G401.6 (cell line): ENCODE results near the gene CDH18.
"Not testable (repeated sequence)": the region's sequence is repeated elsewhere in the genome, so short reads cannot be mapped to it uniquely, and the experiment has no call there.

ENCODE experiments used
- FAIRE-seq: peaks from 2 replicates; lab custom pipeline; 2012; peaks lifted over from hg19 to GRCh38; lab: Jason Lieb, UNC

CDH18 gene

DNA sequence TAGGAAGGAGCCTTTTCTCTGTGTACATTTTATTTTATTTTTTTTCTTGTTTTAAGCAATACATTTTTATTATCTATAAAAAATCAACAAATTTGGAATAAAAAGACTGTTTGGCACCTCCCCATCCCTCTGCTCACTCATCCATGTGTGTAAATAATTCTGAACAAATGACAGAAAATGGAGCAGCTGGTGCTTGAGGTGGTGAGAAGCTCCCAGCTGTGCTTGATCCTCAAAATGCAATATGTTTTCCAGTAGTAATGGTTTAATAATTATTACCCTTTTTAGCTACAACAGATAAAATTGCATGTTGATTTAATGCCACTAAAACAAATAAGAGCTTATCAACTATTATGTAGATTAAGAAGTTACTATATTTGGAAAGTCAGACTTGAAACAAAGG is 132.5 kb downstream of the CDH18 start:
- no peak for FAIRE-seq

DNA sequence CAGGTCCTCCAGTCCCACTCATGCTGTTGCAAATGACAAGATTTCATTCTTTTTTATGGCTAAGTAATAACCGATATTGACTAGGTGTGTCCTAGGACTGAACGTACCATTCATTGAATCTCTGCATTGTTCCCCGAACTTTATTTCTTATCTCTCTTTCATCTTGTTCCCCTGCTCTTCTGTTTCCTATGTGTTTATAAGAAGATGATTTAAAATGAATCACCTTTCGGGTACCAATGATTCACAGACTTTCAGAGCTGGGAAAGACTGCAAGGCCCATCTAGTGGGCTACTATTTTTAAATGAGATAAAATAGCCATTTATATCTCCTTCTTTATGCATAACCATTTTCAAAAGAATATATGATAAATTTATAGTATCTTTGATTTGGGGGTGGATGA is 133.0 kb downstream of the CDH18 start:
- FAIRE-seq, result no peak

DNA sequence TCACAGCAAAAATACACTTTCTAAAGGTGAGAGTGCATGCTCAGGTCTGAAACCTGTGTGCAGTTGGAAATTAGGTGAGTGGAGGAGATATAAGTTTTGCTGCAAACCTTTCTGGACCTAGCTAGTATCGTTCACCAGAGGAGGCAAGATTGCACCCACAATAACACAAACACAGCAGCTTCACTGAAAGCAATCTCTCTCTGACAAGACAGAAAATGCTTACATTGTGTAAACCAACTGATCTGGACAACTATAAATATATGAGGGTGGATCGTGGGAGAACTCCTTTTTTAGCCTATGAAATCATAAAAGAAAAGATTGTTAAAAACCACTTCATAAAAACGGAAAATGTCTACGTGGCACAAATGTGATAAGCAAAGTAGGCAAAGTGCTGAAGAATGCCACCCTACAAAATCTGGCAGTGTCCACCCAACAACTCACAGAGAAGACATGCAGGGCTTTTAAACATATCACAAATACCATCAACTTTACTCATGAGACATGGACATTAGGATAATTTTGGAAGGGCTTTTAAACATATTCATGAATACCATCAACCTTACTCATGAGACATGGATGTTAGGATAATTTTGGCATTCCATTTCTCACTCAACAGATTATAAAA is 134.3 kb downstream of the CDH18 start:
- no peak for FAIRE-seq

DNA sequence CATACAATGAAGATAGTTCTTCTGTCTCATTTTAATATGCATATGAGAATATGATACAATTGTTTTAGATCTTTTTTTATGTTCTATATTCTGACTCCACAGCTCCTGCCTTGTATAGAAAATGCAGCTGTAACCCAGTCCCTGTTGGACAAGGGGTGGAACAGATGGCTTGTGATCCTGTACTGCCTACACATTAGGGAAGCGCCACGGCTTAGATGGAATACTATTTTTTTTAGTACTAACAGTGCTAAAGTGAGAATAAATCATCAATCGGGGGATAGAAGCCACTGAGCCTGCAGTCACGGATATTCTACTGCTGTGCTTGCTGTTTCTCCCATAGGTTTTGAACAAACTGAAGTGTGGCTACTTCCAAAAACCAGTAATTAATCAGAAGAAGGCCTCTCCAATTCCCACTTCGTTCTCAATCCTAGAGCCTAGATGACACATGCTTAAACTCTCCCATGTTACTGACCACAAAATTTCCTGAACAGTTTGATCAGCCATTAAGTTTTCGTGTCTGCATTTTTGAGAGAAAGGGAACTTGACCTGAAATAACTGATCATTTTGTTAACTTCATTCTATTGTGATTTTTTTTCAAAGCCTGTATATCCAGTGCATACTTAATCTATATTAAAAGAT is 150.3 kb downstream of the CDH18 start:
- FAIRE-seq, result no peak

DNA sequence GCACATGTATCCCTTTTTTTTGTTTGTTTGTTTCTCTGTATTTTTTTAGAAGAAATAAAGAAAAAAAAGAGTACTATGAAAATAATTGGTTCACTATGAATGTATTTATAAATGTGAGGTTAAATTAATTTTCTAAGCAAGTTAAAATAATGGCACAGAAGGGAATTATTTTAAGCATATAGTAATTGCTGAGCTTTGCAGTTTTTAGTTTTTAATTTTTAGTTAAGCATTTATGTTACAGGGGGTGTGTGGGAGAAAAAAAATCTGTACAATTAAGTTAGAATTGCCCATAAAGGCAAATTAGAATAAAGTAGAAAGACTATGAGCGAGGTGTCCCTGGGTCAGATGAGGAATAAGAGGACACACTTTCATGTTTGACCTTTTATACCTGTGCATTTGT is 152.6 kb downstream of the CDH18 start:
- no peak for FAIRE-seq

DNA sequence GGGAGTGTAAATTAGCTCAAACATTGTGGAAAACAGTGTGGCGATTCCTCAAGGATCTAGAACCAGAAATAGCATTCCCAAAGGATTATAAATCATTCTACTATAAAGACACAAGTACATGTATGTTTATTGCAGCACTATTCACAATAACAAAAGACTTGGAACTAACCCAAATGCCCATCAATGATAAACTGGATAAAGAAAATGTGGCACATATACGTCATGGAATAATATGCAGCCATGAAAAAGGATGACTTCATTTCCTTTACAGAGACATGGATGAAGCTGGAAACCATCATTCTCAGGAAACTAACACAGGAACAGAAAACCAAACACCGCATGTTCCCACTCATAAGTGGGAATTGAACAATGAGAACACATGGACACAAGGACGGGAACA is 175.3 kb downstream of the CDH18 start:
- FAIRE-seq, result not testable (repeated sequence)

DNA sequence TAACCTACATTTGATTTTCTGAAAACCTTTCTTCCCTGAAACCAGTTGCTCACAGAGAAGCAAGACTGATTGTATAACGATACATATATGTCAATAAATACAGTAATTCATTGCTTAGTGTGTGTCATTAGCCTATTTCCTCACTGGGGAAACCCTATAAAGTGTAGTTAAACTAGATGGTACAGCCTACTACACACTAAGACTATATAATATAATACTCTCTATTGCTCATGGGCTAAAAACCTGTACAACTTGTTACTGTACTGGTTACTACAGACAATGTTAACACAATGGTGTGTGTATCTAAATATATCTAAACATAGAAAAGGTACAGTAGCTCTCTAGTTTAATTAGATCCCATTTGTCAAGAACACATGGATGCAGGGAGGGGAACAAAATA is 181.2 kb downstream of the CDH18 start:
- FAIRE-seq, result no peak

DNA sequence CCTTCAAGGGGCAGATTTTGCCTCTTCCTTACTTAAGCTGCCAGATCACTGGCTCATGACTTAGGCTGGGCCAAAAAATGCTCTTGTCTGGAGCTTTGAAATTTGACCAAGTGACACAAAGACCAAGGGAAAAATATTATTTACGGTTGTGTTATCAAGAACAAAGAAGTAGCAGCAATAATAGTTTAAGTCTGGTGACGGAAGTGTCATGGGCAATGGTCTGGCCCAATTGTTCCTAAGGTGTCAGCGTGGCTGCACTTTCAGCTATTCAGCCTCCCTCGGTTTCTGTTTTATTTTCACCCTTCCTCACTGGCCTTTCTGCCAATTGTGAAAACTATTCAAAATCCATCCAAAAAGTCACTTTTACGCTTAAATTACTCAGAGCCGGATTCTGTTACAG is 185.3 kb downstream of the CDH18 start:
- no peak for FAIRE-seq

DNA sequence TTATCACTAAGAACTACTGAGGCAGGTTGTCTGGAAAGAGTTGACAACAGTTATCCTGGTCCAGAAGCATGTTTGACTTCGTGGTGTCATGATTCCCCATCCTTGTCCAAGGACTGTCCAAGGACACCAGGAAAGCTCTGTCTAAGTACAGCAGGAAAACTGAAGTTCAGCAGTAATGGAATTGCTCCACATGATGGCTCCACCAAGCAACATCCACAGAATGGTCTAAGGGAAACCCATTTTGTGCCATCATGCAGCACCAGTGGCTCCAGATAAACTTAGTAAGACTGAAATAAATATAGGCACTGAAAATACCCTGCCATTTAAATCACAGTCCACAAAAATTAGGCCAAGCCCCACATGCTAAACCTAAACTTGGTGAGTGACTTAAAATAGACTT is 192.8 kb downstream of the CDH18 start:
- FAIRE-seq, result no peak

DNA sequence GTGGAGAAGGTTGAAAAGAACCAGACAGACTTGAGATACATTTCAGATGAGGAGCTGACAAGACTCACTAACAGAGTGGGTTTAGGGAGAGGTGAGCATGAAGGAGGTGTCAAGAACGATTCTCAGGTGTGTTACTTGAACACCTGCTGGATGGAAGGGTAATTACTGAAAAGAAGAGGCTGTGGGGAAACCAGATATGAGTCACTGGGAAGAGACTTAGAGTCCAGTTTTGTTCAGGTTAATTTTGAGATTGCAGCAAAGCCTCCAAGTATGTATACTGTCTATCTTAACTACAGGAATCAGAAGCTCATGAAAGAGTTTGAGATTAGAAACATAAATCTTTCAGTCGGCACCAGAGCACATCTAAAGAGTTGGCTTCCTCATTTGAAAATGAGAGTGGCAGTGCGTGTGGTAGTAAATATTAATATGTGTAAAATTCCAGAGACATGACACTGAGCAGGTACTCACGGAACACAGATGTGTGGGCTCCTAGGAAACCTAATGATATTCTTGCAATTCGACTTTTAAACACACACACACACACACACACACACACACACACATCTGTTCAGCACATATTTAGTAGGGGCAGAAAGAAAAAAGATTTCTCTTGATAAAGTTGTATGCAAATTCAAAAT is 197.1 kb downstream of the CDH18 start:
- no peak for FAIRE-seq

DNA sequence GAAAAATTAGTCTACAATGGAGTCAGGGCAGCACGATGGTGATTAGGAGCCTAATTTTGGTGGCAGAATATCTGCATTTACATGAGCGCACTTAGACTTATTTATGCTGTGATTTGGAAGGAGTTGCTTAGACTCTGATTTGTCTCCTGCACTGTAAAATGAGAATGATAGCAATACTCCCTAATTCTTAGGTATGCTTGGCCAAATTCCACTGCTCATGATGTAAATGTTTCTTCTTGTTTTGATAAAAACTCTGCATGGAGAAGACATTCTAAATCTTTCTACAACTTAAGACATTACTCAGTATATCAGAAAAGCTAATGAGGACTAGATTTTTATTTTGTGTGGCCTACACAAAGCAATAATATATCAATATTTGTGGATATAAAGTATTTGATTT is 205.4 kb downstream of the CDH18 start:
- no peak for FAIRE-seq

DNA sequence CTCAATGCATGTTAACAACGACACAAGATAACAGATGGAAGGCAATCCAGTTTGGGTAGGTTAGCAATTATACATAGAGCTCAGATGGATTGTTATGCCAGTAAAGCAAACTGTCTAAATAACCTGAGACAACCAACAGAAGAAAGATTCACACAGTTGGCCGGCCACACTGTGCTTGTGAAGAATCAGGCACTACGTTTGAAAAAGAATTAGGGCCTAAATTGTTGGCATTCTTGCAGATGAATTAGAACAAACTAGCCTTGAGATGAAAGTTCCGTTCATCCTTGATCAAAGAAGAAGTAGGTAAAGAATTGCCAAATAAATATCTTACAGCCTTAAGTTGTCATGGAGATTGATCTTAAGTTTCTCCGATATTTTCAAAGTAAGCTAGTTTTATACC is 210.6 kb downstream of the CDH18 start:
- FAIRE-seq, result no peak

DNA sequence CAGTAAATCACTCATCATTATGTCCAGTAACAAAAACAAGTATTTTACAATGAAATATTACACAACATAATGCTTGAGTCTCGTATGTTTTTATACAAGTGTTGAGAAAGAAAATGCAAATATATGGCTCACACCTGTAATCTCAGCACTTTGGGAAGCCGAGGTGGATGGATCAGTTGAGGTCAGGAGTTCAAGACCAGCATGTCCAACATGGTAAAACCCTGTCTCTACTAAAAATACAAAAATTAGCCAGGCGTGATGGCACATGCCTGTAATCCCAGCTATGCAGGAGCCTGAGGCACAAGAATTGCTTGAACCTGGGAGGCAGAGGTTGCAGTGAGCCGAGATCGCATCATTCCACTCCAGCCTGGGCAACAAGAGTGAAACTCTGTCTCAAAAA is 211.1 kb downstream of the CDH18 start:
- not testable (repeated sequence) for FAIRE-seq

DNA sequence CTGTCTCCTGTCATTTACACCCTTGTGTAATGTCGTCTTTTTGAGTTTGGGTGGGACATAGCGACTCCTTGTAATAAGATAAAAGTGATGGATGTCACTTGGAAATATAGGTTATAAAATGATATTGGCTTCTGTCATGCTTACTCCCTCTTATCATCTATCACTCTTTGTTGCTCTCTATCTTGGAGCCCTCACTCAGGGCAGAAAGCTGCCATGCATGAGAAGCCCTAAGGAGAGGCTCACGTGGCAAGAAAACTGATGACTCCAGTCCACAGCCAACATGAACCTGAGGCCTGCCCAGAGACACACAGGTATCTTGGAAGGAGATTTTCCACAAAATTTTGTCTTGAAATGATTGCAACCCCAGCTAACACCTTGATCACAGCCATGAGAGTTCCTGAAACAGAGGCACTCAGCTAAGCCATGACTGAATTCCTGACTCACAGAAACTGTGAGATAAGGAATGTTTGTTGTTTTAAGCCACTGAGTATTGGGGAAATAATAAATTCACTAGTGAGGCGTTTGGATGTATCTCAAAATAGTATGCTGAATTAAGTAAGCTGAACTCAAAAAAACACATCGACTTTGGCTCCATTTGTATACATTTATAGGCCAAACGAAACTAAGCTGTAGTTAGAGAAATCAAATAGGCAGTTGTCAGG is 216.7 kb downstream of the CDH18 start:
- no peak for FAIRE-seq

DNA sequence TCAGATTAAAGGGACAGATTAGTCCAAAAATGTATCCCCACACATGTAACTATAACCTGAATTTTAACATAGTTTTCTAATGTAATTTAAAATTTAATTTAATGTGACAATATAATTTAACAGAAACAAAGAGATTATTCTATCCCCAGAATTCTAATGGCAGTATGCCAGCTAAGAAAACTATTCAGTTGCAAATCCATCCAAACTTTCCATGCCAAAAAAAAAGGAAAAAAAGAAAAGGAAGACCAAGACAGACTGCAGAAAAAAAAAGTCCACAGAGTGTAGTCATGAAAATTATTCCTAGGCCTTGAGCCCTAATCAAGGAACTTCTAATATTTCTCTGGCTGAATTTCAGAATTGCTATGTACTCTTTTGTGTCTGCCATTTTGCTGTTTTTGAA is 217.6 kb downstream of the CDH18 start:
- FAIRE-seq, result no peak

DNA sequence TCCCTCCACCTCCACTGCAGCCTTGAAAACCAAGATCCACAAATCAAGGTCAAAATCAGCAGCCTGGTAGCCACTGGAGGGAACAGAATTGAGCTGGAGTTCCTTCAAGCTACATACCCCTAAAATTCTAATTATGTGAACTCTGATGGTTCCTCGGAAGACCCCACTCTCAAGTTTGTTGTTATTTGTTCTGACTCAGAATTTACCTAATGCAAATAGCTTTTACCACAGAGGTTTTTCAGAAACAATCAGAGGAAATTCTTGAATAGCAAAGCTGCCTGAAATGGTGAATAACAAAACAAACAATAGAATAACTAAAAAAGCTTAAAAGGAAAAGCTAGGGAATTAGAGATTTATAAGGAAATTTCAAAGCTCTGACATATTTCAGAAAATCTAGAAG is 220.0 kb downstream of the CDH18 start:
- FAIRE-seq, result no peak

DNA sequence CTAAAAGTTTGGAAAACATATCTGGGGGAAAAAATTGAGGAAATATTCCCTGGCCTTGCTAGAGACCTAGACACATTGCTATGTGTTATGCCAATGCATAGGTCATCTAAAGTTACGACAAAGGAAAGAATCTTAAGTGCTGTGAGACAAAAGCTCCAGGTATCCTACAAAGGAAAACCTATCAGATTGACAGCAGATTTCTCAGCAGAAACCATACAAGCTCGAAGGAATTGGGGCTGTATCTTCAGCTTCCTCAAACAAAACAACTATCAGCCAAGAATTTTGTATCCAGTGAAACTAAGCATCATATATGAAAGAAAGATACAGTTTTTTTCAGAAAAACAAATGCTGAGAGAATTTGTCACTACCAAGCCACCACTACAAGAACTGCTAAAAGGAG is 234.4 kb downstream of the CDH18 start:
- FAIRE-seq, result no peak

DNA sequence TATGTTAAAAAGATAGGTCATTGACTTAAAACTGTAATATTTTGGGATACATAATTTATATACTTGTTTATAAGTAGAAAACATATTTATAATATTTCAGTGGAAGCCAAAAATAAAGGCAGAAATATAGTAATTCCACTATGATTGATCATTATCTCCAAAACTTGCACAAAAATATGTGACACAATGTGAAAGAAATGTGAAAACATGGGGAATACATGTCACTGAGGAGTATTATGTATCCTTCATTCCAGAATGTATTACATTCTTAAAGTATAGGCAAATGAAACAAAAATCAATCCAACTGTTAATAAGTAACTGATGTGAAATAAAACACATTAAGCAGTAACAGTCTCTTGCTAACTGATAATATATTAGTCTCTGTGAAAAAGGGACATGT is 236.7 kb downstream of the CDH18 start:
- FAIRE-seq, result no peak

DNA sequence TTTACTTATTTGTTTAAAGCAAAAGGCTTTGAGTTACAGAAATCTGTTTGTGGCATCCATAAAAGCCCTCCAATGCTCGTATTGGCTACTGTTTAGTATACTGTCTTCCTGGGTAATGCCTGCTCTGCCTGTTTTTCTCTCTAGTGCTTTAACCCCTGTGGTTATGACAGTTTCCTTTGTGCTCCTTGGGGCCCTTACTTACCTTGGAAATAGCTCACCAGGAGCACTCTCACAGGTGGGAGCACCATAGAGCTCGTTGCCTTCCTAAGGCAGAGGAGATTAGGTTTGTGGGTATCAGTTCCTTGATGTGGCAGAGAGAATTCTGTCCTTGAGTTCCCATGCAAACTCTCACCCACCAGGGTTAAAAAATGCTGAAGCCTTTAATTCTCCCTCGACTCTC is 242.8 kb downstream of the CDH18 start:
- FAIRE-seq, result no peak

DNA sequence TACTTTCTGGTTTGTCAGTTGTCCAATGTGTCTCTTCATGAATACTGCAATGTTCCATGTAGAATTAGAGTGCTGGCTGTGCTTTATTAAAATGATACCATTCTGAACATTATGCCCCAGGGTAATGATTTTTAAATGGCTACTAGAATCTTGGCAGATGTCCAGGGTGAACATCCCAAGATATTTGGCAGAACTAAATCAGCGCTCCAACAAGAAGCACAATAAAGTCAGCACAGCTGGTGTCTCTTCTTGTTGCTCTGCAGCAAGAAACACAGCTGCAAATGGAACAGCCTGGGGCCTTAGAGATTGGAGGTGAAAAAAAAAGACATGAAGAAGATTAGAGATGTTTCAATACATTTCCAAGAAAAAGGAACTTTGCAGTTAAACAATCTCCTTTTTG is 248.3 kb downstream of the CDH18 start:
- FAIRE-seq, result no peak

DNA sequence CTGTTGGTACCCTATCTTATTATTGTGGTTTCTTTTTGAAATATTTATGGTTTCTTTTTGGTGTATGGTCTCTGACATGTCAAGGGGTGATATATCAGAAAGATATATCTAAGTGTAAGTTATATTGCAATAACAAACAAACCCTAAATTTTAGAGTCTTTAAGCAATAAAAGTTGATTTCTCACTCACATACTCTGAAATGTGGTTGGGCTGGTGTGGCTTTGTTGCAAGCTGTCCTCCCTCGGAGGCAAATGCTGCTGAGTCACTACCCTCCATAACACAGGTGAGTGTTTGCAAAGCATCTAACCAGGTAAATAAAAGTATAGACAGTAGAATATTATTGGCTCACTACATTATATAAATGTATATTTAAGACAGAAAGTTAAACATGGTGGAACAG is 253.2 kb downstream of the CDH18 start:
- no peak for FAIRE-seq

DNA sequence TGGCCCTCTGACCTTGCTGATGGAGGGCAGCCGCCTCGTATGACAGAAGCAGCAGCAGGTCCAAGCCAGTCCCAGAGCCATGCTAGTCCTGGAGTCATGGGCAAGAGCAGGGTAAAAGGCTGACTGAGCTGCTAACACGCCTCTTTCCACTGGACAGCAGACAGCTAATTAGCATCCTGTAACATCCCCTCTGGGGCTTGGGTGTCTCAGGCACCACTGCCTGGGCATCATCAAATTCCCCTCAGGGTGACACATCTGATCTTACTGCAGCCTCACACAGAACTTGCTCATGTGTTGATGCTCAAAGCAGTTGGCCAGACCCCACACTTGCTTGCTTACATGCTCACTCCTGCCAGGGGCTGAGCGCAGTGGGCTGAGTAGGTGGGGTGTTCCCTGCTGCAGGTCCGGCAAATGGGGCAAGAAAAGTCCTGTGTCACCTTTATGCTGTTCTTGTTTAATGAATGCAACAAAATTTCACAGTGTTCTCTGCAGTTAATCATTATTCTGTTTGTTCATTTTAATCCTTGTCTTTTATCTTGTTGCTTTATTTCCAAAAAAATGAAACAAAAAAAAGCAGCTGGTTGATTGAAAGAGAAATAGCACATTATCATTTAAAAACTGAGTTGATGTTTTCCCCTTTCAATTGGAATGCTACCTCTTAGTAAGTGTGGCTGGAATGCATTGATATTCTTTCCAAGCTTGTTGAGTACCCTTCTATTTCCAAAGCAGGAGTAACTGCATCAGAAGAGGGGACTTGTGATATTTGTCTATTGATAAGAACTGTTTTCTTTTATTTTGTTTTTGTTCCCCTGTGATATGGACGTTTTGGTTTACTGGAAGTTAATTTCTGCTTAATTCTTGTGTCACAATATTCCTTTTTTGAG is 254.1 kb downstream of the CDH18 start:
- FAIRE-seq, result no peak

DNA sequence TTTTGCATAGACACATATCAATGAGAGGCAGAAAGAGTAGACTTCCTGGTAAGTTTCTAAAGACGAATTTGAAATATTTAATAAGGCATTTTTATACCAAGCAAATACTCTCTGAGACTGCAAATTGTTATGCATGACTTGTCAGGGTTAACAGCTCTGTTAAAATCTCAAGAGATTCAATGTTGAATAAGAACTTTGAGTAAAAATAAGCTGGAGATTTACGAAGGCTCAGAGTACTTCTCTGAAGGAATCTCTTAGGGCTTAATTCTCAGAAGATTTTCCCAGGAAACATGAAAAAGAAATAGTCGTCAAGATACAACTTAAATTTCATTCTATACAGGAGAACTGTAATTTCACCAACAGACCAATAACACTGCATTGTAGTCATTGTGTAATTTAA is 259.4 kb downstream of the CDH18 start:
- FAIRE-seq, result no peak
